ENCODE results near the gene RWDD3.

The RWDD3 gene

DNA sequence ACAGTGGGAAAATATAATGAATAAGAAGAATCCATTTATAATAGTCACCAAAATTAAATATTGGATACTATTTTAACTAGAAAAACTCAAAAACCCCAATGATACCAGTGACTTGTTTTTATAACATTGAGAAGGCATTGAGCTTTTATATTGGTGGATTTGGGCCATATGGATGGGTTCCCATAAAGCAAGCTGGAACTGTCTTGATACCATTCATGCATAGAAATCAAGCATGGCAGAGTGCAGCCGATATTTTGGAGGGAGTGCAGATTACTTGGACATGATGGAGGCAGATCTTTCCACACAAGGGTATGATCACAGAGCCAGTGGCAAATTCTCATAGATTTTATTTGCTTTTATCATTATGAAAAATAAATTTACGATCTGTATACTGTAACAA, 3.8 kb upstream of the RWDD3 start:
- POLR2A ChIA-PET, result no interaction called here
- DNase-seq (ENCODE audit: extremely low spot score), result no peak
- TF ChIP-seq HDGF (IDR thresholded peaks at IDR 0.05; ENCODE audit: borderline replicate concordance), result no peak
- no peak for TF ChIP-seq FOXM1 (IDR thresholded peaks at IDR 0.05; ENCODE audit: borderline replicate concordance)
- no peak for TF ChIP-seq TARDBP (IDR thresholded peaks at IDR 0.05)
- no peak for TF ChIP-seq NFRKB (IDR thresholded peaks at IDR 0.05)
- CTCF ChIA-PET, result no interaction called here

DNA sequence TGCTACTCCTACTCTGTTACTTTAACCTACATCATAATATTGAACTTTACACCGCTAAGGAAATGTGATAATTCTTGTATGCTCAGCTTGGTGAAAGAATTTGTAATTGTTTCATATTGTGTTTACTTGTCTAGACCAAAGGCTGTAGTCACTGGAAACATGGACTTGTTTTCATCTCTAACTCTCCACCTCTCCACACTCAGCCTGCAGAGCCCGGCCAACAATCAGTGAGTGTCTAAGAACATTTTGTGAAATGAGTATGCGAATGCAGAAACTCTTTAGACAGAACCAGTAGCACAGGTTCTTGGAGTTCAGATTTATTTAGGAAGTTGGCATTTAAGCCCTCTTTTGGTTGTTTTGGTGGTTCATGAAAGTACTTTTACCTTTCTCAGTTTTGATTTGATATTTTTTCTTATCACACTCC, 3.2 kb upstream of the RWDD3 start:
- TF ChIP-seq ELF4 (IDR thresholded peaks at IDR 0.05) (no peak), ZNF384 (IDR thresholded peaks at IDR 0.05) (no peak), SP1 (IDR thresholded peaks at IDR 0.05) (no peak), CTBP1 (IDR thresholded peaks at IDR 0.05; ENCODE audit: borderline replicate concordance) (no peak), L3MBTL2 (conservative IDR thresholded peaks at IDR 0.05) (no peak), NFRKB (IDR thresholded peaks at IDR 0.05) (no peak), SUZ12 (IDR thresholded peaks at IDR 0.05) (no peak), TARDBP (IDR thresholded peaks at IDR 0.05) (no peak), HDGF (IDR thresholded peaks at IDR 0.05; ENCODE audit: borderline replicate concordance) (no peak), FOXA1 (IDR thresholded peaks at IDR 0.05) (no peak), LEF1 (IDR thresholded peaks at IDR 0.05; ENCODE audit: borderline replicate concordance) (no peak), FOXK2 (IDR thresholded peaks at IDR 0.05) (no peak), FOXM1 (IDR thresholded peaks at IDR 0.05; ENCODE audit: borderline replicate concordance) (no peak)
- TF ChIP-seq, protein P1, sequence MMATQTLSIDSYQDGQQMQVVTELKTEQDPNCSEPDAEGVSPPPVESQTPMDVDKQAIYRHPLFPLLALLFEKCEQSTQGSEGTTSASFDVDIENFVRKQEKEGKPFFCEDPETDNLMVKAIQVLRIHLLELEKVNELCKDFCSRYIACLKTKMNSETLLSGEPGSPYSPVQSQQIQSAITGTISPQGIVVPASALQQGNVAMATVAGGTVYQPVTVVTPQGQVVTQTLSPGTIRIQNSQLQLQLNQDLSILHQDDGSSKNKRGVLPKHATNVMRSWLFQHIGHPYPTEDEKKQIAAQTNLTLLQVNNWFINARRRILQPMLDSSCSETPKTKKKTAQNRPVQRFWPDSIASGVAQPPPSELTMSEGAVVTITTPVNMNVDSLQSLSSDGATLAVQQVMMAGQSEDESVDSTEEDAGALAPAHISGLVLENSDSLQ (IDR thresholded peaks at IDR 0.05), result no peak
- CTCF ChIA-PET, result no interaction called here
- DNase-seq (ENCODE audit: extremely low spot score), result no peak
- POLR2A ChIA-PET, result no interaction called here

DNA sequence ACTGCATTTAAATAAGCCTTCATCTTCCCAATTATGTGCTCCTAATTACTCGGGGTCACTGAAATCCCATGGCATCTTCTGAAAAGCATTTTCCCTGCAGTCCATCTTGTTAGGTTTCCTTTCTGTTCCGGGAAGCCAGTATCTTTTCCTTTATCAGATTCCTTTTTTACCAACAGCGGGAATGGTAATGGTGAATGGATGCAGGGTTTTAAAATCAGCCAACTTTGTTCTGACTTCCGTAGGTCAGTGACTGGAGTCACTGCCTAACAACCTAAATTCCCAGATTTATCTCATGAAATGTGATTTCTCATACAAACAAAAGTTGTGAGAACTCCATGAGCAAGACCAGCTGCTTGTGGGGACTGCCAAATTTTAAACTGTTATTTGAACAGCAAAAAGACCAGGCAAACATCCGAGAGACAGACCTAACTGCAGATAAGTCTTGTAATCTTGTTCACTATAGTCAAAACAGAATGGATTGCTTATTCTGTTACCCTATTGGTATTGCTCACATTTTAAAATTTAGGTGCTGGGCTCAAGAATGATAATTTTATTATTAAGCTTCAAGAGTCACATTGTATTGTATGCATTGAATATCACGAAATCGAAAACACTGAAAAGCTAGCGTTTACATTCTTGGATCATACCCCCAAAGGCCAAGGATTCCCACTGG, 1.2 kb upstream of the RWDD3 start:
- TF ChIP-seq, protein P1 (IDR thresholded peaks at IDR 0.05), result no peak
- TF ChIP-seq FOXA1 (IDR thresholded peaks at IDR 0.05) (no peak), SUZ12 (IDR thresholded peaks at IDR 0.05) (no peak), BHLHE40 (IDR thresholded peaks at IDR 0.05; ENCODE audit: borderline replicate concordance) (no peak), FOXM1 (IDR thresholded peaks at IDR 0.05; ENCODE audit: borderline replicate concordance) (no peak), HDGF (IDR thresholded peaks at IDR 0.05; ENCODE audit: borderline replicate concordance) (no peak), ELF4 (IDR thresholded peaks at IDR 0.05) (no peak), L3MBTL2 (conservative IDR thresholded peaks at IDR 0.05) (no peak), ARNT (IDR thresholded peaks at IDR 0.05) (no peak)
- no peak for DNase-seq (ENCODE audit: extremely low spot score)
- CTCF ChIA-PET, result interaction anchor here (1.2 to 1.6 kb wide), 3 partner anchors 9 to 378 kb away, joined by 5 to 15 read pairs (median 8); no protein-coding TSS in a partner anchor
- POLR2A ChIA-PET, result interaction anchor here (1.4 to 2.0 kb wide), 5 partner anchors 11 to 173 kb away, joined by 3 to 19 read pairs (median 5); partner anchors contain the start of genes ALG14 and TLCD4

DNA sequence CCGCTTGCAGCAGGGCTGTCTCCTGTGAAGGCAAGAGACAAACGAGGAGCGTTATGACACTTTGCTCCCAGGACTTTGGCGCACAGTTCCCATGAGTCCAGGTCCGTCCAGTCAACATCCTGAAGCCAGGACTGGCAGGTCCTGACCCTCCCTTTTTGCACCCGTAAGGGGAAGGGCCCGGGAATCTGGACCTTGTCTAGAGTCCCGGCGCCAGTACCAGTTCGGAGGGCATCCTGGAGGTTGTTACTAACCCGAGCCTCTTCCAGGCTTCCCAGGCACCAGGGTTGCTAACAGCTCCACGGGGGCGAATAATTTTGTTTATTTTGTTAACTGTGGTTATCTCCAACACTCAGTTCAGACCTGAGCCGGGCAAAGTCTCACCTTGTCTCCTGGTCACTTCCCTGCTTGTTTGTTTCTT, 682 bp upstream of the RWDD3 start:
- POLR2A ChIA-PET, result interaction anchor here (0.7 to 2.0 kb wide), 12 partner anchors 12 to 174 kb away, joined by 3 to 19 read pairs (median 4); partner anchors contain the start of genes ALG14 and TLCD4
- no peak for TF ChIP-seq ELF4 (IDR thresholded peaks at IDR 0.05)
- no peak for TF ChIP-seq TARDBP (IDR thresholded peaks at IDR 0.05)
- TF ChIP-seq SUZ12 (IDR thresholded peaks at IDR 0.05), result no peak
- no peak for TF ChIP-seq SP1 (IDR thresholded peaks at IDR 0.05)
- no peak for TF ChIP-seq HDGF (IDR thresholded peaks at IDR 0.05; ENCODE audit: borderline replicate concordance)
- TF ChIP-seq, protein P1 (IDR thresholded peaks at IDR 0.05), result no peak
- TF ChIP-seq FOXM1 (IDR thresholded peaks at IDR 0.05; ENCODE audit: borderline replicate concordance), result no peak
- TF ChIP-seq FOXA1 (IDR thresholded peaks at IDR 0.05), result no peak
- TF ChIP-seq CTBP1 (IDR thresholded peaks at IDR 0.05; ENCODE audit: borderline replicate concordance), result no peak
- TF ChIP-seq BHLHE40 (IDR thresholded peaks at IDR 0.05; ENCODE audit: borderline replicate concordance), result no peak
- no peak for TF ChIP-seq NFRKB (IDR thresholded peaks at IDR 0.05)
- no peak for TF ChIP-seq LEF1 (IDR thresholded peaks at IDR 0.05; ENCODE audit: borderline replicate concordance)
- TF ChIP-seq ZNF384 (IDR thresholded peaks at IDR 0.05), result no peak
- TF ChIP-seq FOXK2 (IDR thresholded peaks at IDR 0.05), result no peak
- no peak for TF ChIP-seq L3MBTL2 (conservative IDR thresholded peaks at IDR 0.05)
- no peak for TF ChIP-seq ARNT (IDR thresholded peaks at IDR 0.05)
- CTCF ChIA-PET, result interaction anchor here (0.6 to 1.6 kb wide), 12 partner anchors 10 to 379 kb away, joined by 3 to 18 read pairs (median 6); partner anchors contain the start of genes ALG14 and TLCD4
- no peak for DNase-seq (ENCODE audit: extremely low spot score)

DNA sequence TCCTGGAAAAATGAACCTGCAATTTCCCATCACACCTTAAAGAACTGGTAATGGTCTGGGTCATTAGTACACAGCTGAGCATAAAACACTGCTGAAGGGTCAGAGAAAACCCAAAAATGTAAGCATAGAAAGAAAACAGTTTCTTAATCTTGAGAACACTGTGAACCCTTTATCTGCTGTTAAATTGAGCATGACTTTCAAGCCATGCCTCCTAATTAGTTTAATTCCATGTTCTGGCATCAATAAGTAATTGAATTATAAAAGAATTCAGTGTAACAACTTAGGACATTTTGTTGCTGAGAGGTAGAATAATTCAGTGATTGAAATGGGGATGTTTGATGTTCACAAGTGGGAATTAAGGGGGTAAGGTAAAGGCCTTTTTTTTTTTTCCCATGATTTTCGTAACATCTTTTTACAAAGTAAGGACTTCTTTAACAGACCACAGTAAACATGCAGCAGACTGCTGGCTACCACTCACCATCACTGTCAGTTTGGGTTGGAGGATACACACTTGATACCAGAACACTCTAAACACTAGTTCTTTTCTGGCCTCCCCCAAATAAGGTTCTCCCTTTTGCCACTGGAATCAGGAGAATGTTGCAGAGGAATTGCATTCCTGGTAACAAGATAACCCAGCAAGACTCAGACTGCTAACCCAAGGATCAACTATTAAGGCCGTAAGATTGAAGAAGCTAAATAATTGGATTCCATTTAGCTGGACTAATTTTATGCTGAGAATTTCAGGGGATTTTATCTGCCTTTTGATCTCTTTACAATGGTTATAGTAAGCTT, 3.0 kb downstream of the RWDD3 start:
- TF ChIP-seq FOXM1 (IDR thresholded peaks at IDR 0.05; ENCODE audit: borderline replicate concordance) (no peak), ARNT (IDR thresholded peaks at IDR 0.05) (no peak), NFRKB (IDR thresholded peaks at IDR 0.05) (no peak), TARDBP (IDR thresholded peaks at IDR 0.05) (no peak), ZNF384 (IDR thresholded peaks at IDR 0.05) (no peak), CTBP1 (IDR thresholded peaks at IDR 0.05; ENCODE audit: borderline replicate concordance) (no peak)
- ChIA-PET POLR2A (no interaction called here), CTCF (no interaction called here)
- no peak for DNase-seq (ENCODE audit: extremely low spot score)

Measured in HEK293T (cell line).